HG03521 (cell line): ENCODE results near the gene DAZAP1.
A peak's percentile ranks its signal among the peaks of the same experiment; 100 is the strongest.

ENCODE experiments used
- ATAC-seq: cut with Tn5 transposase; IDR thresholded peaks from one replicate; pipeline ENCODE4 v1.9.1; 2021; ENCODE audit warnings: mild to moderate bottlenecking, moderate library complexity; ENCODE audit not compliant: unreplicated experiment

The DAZAP1 gene

DNA sequence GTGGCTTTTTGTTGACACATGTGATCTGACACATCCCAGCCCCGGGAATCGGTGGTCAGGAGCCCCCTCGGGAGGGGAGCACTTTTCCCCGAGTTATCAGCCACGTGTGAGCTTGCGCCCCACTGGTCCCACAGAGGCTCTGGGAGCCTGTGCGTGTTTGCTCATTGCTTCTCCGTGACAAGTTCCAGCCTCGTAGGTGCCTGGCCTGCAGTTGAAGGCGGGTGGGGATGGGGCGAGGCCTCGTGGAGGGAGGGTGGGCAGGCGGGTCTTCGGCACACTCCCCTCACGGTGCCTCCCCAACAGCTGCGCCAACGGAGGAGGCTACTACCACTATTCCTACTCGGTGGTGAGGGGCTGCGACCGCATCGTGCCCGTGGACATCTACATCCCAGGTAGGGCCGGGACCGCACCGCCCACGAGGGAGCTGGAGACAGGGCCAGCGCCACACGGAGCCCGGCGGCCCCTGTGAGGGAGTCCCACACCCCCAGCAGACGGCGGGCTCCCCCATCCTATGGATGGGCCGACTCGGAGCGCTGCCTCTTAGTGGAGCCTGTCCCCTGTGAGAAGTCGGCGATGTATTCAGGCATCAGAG, 14.4 kb upstream of the DAZAP1 start:
- ATAC-seq, result no peak

DNA sequence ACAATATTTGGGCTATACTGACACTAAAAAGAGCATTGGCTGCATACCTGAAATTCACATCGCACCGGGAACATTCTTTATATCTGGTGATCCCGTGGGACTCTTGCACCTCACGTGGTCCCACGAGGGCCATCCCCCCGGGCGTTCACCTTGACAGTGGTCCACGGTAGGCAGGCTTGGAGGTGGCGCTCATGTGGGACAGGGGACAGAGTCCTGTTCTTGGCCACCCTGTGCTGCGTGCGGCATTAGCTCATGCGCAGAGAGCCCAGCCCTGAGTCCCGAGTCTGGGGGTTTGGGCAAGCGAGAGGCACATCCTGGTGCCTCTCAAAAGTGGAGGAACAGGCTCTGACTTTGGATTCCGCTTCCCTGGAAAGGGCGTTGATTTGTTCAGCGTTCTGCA, 13.5 kb upstream of the DAZAP1 start:
- ATAC-seq, result no peak

DNA sequence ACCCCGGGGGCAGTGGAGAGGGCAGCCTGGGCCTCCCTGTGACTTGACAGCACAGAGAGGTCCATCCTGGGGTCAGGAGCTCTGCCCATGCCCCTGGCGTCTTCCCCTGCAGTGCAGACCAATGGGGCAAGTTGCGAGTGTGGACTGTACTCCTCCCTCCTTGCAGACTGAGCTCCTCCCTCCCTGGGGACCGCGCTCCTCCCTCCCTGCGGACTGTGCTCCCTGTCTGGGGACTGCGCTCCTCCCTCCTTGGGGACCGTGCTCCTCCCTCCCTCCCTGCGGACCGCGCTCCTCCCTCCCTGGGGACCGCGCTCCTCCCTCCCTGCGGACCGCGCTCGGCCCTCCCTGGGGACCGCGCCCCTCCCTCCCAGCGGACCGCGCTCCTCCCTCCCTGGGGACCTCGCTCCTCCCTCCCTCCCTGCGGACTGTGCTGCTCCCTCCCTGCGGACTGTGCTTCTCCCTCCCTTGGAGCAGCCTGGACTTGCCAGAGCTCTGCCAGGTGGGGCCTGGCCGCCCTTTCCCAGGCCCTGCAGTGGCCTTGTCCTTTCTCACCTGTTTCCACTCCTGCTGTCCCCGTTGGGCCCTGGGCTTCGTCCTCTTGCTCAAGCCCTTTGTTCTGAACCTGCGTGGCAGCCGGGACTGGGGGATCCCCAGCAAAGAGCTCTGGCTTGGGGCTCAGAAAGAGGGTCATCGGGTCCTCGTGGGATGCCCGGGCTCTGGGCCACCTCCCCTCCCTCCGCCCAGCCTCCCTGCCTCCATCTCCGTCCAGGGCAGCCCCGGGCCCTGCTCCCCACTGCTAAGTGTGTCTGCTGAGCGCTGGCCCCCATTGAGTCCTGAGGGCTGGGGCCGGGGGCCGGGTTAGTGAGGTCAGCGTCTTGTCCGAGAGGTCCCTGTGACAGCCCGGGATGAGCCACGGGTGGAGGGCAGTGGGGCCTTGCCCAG, 12.9 kb upstream of the DAZAP1 start:
- ATAC-seq, result no peak

DNA sequence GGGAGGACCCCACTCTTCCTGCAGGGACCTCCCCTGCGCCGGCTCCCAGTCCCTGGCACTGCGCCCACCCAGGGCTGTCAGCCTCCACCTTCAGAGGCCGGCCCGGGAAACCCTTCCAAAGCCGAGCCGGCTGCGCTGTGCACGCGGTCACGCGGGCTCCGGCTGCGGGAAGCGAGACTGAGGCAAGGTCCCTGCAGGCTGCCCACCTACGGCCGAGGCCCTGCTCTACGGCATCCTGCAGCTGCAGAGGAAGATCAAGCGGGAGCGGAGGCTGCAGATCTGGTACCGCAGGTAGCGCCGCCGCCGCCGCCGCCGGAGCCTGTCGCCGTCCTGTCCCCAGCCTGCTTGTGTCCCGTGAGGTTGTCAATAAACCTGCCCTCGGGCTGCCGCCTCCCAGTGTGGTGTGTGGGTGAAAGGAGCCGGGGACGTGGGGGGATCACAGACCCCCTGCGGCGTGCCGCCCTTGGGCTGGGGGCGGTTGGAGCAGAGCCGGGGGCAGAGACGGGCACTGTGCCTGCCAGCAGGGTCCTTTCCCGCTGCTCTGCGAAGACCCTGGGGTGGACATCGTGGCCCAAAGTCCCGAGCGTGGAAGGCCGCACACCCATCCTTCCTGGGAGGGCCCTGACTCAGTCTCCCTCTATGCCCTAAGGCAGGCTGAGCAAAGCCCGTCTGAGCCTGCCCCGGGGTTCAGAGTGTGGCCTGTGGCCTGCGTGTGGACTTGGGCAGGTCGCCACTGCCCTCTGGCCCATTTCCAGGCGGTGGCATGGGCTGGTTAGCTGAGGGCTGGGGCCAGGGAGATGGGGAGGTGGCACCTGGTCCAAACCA, 12.0 kb upstream of the DAZAP1 start:
- no peak for ATAC-seq

DNA sequence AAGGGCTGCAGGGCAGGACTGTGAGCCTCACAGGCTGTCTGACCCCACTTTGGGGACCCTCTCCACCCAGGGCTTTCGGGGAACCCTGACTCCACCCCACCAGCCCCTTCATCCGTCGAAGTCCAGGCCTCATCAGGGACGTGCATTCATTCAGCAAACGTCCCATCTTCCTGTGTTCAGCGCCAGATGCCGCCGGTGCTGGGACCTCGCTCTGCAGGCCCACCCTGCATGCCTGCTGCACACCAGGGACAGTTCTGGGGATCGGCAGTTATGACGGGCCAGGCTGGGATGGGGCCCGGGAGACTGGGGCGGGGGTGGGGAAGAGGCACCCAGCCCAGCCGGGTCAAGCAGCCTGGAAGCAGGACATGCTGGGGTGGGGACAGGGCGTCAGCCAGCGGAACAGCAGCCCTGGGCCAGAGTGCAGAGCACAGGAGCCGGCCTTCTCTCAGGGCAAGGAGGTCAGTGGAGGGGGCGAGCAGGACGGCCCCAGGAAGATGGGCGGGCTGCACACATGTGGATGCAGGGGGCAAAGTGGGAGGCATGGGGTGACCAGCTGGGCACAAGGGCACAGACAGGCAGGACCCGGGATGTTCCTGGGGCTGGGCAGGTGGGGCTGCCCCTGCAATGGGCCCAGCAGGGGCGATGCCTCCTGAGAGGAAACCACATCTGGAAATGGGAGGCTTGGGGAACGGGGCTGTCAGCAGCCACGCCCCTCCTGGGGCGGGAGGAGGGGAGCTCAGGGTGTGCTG, 11.2 kb upstream of the DAZAP1 start:
- no peak for ATAC-seq

DNA sequence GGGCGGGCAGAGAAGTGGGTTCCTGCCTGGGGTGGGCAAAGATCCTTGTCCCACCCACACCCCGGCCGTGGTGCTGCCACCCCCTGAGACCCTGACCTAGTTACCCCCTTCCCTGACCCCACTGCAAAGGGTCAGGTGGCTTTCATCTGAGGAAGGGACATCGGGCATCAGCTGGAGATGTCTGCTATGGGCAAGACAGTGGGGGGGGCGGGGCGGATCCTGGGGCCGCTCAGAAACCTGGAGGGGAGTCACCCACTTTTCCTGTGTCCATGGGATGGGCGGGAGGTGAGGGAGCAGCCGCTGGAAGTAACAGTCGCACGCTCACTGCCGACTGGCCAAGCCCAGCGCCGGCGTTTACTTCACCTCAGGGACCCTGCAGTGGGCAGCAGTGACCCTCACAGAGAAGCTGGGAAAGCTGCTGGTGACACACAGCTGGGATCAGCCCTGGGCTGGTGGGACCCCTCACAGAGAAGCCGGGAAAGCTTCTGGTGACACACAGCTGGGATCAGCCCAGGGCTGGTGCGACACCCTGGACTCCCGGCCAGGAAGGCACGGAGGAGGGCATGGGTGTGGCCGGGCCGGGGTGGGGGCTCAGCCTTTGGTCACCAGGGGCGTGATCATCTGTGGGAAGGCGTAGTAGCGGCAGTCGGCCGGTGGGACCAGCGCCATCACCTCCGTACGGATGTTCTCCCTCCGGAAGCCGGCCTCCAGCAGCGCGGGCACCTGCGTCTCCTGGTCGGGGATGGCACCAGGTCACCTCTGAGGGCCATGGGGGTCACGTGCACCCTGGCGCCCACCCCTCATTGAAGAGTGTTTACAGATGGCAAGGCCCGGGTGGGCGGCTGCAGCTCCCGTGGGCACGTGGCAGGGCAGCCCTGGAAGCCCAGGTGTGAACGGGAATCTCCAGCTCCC, 10.4 kb upstream of the DAZAP1 start:
- no peak for ATAC-seq

DNA sequence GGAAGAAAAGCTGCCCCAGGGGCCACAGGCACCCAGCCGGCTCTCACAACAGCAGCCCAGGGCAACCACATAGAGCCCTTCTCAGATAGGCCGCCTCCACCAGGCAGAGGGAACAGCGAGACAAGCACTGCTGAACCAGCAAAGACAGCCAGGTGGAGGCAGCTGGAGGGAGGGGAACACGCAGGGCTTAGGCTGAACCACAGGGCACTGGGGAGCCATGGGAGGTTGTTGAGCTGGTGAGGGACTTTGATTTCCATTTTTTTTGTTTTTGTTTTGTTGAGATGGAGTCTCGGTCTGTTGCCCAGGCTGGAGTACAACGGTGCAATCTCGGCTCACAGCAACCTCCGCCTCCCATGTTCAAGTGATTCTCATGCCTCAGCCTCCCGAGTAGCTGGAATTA, 9.5 kb upstream of the DAZAP1 start:
- ATAC-seq, result no peak

DNA sequence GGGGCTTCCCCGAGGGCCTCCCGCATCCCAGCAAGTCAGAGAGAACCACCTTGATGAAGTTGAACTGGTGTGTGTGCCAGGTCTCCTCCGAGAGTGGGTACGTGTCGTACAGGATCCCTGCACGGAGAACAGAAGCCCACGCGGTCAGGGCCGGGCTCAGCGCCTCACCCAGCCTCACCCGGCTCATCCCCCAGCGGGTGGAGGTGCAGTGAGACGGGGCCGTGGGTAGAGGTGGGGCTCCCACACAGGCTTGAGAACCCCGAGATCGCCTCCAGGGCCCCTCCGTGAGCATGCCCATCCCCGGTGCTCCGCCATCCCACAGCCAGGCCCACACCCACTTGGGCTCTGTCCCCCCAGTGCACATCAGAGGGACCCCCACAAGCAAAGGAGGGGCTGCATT, 8.3 kb upstream of the DAZAP1 start:
- ATAC-seq, result no peak

DNA sequence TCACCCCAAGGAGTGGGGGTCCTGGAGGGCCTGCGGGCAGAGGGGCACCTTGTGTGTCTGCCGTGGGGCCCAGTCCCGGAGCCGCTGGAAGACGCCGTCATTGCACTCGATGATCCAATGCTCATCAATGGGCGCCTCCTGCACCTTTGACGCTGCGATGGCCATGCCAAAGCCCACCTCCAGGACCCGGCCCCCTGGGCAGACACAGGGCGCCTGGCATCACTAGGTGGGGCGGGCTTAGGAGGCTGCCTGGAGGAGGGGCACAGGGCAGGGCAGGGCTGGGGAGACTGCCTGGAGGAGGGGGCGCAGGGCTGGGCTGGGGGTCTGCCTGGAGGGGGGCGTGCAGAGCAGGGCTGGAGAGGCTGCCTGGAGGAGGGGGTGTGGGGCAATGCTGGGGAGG, 7.6 kb upstream of the DAZAP1 start:
- ATAC-seq, result no peak

DNA sequence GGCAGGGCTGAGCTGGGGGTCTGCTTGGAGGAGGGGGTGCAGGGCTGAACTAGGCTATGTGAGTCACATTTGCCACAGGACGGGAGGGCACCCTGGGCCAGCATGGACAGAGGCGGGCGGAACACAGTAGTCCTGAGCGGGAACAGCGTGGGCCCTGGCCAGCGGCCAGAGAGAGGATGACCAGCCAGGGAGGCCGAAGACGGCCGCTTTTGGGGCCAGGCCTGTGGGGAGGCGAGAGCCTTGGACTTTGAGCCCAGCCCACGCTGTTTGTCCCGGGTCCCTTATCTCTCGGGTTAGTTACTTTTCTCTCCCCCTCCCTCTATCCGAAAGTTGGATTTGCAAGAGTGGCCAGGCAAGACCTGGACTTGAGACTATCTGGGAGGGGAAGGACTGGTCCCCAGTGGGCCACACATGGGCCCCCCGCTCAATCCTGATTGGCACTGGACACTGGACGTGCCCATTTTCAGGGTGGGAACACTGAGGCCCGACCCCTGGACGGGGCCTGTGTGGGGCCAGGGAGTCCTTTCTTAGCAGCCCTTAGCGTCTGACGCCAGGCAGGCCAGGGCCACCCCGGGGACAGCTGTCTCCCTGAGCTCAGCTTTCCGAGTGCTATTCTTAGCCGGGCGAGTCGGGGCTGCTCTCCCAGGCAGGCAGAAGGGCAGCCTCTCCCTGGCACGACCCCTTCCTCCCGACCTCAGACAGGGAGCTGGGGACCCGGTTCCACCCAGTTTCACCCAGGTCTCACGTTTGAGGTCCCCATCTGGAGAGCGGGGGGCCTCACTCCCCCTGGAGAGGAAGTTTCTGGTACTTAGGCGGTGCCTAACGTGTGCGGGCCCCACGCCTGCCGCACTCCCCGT, 6.9 kb upstream of the DAZAP1 start:
- ATAC-seq, result no peak

DNA sequence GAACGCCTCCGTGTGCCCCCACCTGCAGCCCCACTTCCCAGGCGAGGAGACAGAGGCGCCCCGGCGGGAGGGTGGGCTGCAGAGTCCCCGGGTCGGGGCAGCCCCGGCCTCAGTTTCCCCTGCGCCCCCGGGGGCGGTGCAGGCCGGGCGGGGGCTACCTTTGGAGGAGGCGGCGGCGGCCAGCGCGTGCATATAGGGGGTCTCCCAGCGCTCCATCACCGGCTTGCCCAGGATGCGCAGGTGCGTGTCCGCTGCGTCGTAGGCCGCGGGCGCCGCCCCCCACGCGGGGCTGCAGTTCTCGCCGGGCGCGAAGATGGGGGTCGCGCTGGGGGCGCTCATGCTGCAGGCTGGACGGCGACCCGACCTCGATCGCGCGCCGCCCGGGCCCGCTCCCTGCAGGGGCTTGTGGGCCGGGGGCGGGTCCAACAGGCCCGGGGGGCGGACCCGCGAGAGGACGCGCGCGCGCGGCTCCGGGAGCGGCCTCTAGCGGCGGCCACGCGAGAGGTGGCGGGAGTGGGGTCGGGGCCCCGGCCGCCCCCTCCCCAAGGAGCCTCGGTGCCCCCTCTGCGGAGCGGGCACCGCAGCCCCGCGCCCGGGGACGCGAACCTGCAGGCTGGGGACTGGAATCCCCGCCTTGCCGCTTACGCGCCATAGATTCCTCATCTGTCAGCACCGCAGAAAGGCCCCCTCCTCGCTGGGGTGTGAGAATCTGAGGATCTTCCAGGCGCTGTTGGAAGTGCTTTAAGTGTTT, 6.1 kb upstream of the DAZAP1 start, which contains the start of gene GAMT:
TSS of gene GAMT (minus strand) at position 405 of the 751 bp plus-strand sequence. CDS start at position 339, 66 bp downstream.
- ATAC-seq, result no peak

DNA sequence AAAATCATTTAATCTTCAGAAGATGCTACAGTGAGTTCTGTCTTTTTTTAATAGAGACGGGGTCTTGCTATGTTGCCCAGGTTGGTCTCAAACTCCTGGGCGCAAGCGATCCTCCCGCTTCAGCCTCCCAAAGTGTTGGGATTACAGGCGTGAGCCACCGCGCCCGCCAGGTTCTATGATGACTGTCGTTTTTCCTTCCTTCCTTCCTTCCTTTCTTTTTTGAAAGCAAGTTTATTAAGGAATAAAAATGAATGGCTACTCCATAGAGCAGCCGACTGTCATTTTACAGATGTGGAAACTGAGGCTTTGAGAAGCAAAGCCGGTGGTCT, 5.5 kb upstream of the DAZAP1 start:
- no peak for ATAC-seq

DNA sequence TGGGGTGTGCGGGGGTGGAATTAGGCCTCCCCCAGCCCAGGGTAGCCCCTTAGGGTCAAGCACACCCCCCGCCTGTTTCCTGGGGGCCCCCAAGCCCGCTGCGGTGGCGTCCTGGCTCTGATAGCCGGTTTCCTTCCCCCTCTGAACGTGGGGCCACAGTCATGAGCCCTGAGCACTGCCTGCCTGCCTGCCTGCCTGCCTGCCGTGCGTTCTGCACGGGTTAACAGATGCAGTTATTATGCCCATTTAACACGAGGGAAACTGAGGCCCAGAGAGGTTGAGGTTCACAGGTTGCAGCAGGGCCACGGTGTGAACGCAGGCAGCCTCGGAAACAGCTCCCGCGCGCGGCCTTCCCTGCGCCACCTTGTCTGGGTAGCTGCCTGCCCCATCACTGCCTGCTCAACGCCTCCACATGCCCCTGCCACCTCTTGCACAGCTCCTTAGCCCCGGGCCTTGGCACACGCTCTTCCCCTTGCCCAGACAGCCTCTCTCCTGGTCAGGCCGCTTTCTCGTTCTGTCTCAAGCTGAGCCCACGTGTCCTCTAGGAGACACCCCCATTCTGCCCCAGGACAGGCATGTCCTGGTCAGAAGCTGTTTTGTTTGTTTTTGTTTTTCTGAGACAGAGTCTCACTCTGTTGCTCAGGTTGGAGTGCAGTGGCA, 4.8 kb upstream of the DAZAP1 start:
- no peak for ATAC-seq

DNA sequence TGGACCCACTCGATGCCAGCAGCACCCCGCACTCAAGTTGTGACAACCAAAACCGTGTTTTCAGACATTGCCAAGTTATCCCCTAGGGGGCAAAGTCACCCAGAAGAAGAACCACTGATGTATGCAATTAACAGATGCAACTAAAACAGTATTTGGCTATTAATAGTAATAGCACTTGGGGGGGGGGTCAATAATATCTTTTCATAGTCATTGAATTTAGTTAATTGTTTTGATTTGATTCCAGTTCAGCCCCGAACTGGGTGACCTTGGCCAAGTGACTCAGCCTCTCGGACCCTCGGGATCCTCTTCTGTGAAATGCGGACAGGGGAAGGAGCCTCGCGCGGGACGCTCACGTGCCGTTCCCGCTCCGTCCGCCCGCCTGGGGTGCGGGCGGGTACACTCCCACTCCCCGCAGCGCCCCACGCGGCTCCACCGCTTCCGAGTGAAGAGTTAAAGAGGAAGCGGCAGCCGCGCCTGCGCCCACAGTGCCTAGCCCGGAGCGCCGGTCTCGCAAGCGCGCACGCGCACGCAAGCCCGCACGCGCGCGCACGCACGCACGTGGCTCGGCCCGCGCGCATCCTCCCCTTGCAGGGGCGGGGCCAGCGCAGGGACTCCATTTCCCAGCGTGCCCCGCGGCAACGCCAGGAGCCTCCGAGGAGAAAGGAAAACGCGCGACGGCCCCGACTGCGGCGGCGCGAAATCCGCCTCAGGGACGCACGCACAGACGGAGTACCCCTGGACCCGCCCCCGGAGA, 435 bp upstream of the DAZAP1 start:
- ATAC-seq, result peak; percentile 82

DNA sequence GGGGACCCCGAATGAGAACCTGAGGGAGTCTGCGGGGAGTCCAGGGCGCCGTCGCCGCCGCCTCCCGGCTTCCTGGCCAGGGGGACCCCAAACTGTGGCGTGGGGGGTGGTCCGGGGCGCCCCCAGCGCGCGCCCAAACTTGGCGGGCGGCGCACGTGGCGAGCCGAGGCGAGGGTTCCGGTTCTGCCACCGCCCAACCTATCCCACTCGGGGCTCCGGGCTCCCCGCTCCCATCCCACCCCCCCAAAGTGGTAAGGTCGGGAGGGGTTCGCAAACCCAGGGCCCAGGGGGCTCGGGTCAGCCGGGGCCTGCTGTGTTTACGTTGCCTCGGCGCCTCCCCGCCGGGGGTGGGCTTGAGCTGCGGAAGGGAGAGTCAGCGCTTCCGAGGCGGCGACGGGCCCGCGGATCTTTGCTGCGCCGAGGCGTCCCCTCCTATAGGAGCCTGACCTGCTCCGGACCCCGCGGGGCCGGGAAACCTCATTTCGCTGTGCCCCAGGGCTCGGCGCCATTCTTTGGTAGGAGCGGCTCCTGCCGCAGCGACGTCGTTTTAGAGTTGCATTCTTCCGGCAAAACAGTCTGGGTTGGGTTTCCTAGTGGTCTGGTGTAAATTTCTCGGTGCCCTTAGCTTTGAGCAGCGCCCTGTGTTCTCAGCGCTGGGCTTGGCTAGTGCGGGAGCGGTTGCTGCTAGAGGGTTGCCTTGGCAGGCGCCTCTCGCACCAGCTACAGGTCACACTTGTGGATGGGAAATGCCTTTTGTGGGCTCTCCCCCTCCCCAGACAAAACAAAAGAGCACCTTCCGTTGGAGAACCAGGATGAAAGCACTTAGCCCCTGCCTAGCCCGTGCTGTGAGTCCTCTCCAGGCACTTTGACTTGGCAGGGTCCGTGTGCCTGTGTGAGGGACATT, 1.2 kb downstream of the DAZAP1 start:
- no peak for ATAC-seq
